HL-60 (cell line): ENCODE results near the gene FZD2.

Experiments used
- DNase-seq, 2 experiments: peaks; one replicate each; pipeline ENCODE4 v3.0.0-alpha.2; 2010 to 2020; ENCODE audit warnings: low read depth in 1 of 2, low spot score in 1 of 2
- H3K27ac ChIP-seq: fragments of 250-450 bp; sonication (Bioruptor Pico); replicated peaks from 2 replicates; pipeline ENCODE4 v1.5.1; 2020; ENCODE audit warnings: mild to moderate bottlenecking, moderate library complexity
- H3K27me3 ChIP-seq: fragments of 250-450 bp; sonication (Bioruptor Pico); 2 replicates; pipeline ENCODE4 v1.5.1; 2021; ENCODE audit warnings: mild to moderate bottlenecking, moderate library complexity; ENCODE audit not compliant: insufficient read depth, poor library complexity, severe bottlenecking
- H3K4me3 ChIP-seq: replicated peaks from 2 replicates; pipeline ENCODE4 v1.5.1; 2011; ENCODE audit warnings: mild to moderate bottlenecking, control low read depth, low read length; ENCODE audit not compliant: insufficient read depth
- GABPA ChIP-seq: IDR thresholded peaks from 2 replicates; pipeline ENCODE4 v1.6.1; 2012; ENCODE audit warnings: low read depth
- POLR2AphosphoS5 ChIP-seq: IDR thresholded peaks from 2 replicates; pipeline ENCODE4 v1.6.1; 2012; ENCODE audit warnings: low read depth
- SPI1 ChIP-seq: IDR thresholded peaks from 2 replicates; pipeline ENCODE4 v1.6.1; 2012; ENCODE audit warnings: low read depth, mild to moderate bottlenecking, borderline replicate concordance
- TF ChIP-seq, protein P1 (sequence below): IDR thresholded peaks from 2 replicates; pipeline ENCODE4 v1.6.1; 2012; ENCODE audit warnings: low read depth; ENCODE audit not compliant: insufficient replicate concordance
- TF ChIP-seq, protein P2 (sequence below): IDR thresholded peaks from one replicate; pipeline ENCODE4 v1.5.1; 2011; ENCODE audit warnings: low read length, control low read depth, inconsistent platforms; ENCODE audit not compliant: insufficient read depth

The FZD2 gene

DNA sequence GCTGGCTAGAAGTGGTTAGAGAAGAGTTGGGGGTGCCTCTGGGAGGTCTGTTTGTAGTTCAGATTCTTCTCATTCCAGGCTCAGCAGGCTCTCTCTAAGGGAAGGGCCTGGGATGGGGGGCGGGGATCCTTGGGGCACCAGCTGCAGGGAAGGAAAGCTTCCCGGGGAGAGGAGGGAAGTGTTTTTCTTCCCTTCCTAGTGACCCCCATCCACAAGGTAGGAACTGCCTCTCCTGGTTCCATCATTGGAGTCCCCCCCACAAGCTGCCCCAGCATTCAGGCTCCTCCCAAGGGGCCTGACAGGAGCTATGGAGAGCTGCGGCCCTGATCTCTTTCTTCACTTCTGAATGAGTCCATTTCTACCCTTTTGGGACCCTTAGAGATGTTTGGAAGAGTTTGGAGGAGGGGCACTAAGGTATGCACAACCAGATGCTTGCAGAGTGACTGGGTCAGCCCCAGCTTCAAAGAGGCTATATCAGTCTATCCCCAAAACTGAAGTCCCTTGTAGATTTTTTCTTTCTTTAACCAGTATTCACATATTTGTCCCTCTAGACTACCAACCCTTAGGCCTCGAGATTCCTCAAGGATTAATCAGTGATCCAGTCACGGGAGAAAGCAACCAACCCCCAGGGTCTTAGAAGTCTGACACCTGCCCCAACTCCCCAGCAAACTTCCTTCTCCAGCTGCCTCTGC, 13.9 kb upstream of the FZD2 start:
- H3K4me3 ChIP-seq: no peak overlapping the region
- TF ChIP-seq, protein P1, sequence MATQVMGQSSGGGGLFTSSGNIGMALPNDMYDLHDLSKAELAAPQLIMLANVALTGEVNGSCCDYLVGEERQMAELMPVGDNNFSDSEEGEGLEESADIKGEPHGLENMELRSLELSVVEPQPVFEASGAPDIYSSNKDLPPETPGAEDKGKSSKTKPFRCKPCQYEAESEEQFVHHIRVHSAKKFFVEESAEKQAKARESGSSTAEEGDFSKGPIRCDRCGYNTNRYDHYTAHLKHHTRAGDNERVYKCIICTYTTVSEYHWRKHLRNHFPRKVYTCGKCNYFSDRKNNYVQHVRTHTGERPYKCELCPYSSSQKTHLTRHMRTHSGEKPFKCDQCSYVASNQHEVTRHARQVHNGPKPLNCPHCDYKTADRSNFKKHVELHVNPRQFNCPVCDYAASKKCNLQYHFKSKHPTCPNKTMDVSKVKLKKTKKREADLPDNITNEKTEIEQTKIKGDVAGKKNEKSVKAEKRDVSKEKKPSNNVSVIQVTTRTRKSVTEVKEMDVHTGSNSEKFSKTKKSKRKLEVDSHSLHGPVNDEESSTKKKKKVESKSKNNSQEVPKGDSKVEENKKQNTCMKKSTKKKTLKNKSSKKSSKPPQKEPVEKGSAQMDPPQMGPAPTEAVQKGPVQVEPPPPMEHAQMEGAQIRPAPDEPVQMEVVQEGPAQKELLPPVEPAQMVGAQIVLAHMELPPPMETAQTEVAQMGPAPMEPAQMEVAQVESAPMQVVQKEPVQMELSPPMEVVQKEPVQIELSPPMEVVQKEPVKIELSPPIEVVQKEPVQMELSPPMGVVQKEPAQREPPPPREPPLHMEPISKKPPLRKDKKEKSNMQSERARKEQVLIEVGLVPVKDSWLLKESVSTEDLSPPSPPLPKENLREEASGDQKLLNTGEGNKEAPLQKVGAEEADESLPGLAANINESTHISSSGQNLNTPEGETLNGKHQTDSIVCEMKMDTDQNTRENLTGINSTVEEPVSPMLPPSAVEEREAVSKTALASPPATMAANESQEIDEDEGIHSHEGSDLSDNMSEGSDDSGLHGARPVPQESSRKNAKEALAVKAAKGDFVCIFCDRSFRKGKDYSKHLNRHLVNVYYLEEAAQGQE: no peak
- TF ChIP-seq, protein P2, sequence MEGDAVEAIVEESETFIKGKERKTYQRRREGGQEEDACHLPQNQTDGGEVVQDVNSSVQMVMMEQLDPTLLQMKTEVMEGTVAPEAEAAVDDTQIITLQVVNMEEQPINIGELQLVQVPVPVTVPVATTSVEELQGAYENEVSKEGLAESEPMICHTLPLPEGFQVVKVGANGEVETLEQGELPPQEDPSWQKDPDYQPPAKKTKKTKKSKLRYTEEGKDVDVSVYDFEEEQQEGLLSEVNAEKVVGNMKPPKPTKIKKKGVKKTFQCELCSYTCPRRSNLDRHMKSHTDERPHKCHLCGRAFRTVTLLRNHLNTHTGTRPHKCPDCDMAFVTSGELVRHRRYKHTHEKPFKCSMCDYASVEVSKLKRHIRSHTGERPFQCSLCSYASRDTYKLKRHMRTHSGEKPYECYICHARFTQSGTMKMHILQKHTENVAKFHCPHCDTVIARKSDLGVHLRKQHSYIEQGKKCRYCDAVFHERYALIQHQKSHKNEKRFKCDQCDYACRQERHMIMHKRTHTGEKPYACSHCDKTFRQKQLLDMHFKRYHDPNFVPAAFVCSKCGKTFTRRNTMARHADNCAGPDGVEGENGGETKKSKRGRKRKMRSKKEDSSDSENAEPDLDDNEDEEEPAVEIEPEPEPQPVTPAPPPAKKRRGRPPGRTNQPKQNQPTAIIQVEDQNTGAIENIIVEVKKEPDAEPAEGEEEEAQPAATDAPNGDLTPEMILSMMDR: no peak
- TF ChIP-seq SPI1: no peak
- H3K27ac ChIP-seq: no peak overlapping the region
- H3K27me3 ChIP-seq: no peaks in the 10 kb centered on the region
- no peak for DNase-seq

DNA sequence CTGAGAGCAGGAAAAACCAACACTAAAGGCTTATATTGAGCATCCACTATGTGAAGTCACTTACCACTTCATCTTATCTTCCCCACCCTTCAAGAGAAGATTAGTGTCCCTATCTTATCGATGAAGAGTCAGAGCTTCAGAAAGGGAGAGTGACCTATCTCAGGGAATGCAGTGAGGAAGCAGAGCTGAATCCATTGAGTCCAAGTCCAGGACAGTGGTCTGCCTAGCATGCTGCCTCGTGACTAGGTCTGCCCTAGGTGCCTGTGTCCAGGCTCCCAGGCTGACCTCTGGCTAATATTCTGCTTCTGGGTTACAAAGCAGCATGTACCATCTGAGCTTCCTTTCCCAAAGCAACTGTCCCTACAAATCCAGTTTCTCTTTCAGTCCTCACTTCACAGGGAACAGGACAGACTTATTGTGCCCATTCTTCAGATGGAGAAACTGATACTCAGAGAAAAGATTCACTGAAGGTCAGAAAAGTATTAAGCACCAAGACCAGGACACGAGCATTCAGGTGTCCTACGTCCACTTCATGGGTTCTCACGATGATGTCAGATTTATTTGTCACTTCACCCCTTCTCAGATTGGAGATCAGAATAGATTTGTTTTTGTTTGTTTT, 13.3 kb upstream of the FZD2 start:
- DNase-seq: no peak
- Histone ChIP-seq H3K27me3 (no peaks in the 10 kb centered on the region), H3K27ac (no peak overlapping the region), H3K4me3 (no peak overlapping the region)
- TF ChIP-seq POLR2AphosphoS5: no peak

DNA sequence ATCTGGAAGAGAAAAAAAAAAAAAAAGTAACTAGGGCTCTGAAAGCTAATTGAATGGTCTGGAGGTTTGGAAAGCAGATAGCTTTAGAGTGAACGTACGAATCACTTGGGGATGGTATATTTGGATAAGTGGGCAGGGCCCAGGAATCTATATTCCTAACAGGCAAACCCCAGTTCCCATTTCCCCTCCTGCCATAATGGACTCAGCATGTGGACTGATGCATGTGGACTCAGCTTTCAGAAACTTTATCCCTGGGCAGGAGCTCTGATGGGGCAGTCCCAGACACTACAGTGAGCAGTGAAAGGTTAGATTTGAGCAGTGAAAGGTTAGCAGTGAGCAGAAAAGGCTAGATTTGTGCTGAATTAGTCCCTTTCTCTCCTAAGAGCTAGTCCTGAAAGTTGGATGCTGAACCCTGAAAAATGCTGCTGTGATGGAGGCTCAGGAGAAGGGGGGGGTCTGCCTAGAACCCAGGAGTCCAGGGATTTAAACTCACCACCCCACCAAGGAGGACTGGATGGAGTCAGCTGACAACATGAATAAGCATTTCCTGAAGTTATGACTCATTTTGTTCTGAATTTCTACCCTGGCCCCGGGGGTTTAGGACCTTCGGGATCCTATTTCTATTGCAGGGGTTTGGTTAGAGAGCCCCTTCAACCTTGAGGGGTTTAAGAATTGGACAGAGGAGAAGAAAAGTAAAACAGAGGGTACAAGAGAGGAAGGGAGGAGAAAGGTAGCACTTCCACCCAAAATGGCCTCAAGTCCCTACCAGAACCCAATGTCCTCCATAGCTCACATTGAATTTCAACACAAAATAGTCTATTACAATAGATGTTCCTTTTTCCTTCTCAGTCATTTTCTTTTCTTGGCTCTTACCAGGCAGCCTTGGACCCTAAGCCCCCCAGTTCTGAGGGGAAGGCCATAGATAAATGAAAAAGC, 10.3 kb upstream of the FZD2 start:
- H3K27me3 ChIP-seq: no peaks in the 10 kb centered on the region
- no peak overlapping the region for H3K27ac ChIP-seq
- peak in 1 of 2 experiments; percentile 25 for DNase-seq
- no peak overlapping the region for H3K4me3 ChIP-seq
- TF ChIP-seq GABPA (no peak), SPI1 (no peak), POLR2AphosphoS5 (no peak)
- TF ChIP-seq, protein P1: no peak
- TF ChIP-seq, protein P2: no peak

DNA sequence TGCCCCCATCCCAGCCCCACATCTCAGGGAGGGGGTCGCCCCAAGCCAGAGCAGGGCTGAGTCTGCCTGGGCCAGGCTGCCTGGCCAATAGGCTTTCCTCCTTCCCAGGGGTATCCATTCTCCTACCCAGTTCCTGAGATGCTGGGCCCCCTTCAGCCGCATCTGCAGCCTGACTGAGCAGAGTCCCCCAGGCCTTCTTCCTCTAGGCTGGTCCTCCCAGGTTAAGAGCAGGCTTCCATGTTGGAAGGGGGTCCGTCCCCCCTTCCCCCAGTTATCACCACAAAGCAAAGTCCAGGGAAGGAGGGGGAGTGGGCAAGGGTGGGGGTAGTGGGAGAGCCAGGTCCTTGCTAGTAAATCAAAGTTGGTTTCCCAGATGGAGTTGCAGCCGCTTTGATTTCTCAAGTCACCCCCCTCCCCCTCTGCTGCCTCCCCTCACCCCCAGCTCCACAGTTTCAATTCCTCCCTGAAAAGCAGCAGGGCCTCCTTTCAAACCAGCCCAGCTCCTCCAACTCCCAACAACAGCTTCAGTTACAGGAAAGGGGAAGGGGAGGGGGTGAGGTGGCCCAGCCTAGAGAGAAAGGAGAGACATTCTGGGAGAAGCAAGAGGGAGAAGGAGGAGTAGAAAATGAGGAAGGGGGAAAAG, 9.5 kb upstream of the FZD2 start:
- H3K4me3 ChIP-seq: no peak overlapping the region

More for the DNA sequence above, 9.5 kb upstream of the FZD2 start:
- no peak overlapping the region for H3K27ac ChIP-seq
- TF ChIP-seq GABPA (no peak), SPI1 (no peak), POLR2AphosphoS5 (no peak)
- TF ChIP-seq, protein P1: no peak
- TF ChIP-seq, protein P2: no peak
- no peaks in the 10 kb centered on the region for H3K27me3 ChIP-seq
- DNase-seq: no peak
